ENCODE measurements around the gene GPD2.

Gene GPD2

GRCh38 chr2:156600196-156600595 is 164.0 kb downstream of the GPD2 start:
- no peak for TF ChIP-seq TCF4 (CRISPR knock-in tag; IDR thresholded peaks at IDR 0.05; ENCODE audit: borderline replicate concordance)
- no peak for TF ChIP-seq RARB (CRISPR knock-in tag; IDR thresholded peaks at IDR 0.05)
- TF ChIP-seq PATZ1 (CRISPR knock-in tag; IDR thresholded peaks at IDR 0.05; ENCODE audit: borderline replicate concordance), result no peak
- TF ChIP-seq TOX (CRISPR knock-in tag; IDR thresholded peaks at IDR 0.05; ENCODE audit: borderline replicate concordance), result no peak
- TF ChIP-seq CREB5 (CRISPR knock-in tag; IDR thresholded peaks at IDR 0.05; ENCODE audit: low read depth), result no peak
- TF ChIP-seq PPARA (CRISPR knock-in tag; IDR thresholded peaks at IDR 0.05; ENCODE audit: borderline replicate concordance), result no peak
- TF ChIP-seq, protein P1, sequence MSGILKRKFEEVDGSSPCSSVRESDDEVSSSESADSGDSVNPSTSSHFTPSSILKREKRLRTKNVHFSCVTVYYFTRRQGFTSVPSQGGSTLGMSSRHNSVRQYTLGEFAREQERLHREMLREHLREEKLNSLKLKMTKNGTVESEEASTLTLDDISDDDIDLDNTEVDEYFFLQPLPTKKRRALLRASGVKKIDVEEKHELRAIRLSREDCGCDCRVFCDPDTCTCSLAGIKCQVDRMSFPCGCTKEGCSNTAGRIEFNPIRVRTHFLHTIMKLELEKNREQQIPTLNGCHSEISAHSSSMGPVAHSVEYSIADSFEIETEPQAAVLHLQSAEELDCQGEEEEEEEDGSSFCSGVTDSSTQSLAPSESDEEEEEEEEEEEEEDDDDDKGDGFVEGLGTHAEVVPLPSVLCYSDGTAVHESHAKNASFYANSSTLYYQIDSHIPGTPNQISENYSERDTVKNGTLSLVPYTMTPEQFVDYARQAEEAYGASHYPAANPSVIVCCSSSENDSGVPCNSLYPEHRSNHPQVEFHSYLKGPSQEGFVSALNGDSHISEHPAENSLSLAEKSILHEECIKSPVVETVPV (CRISPR knock-in tag; IDR thresholded peaks at IDR 0.05), result no peak
- no peak for TF ChIP-seq ISL1 (CRISPR knock-in tag; IDR thresholded peaks at IDR 0.05)
- no peak for TF ChIP-seq SNAI2 (CRISPR knock-in tag; IDR thresholded peaks at IDR 0.05)
- no peak for TF ChIP-seq TSHZ2 (CRISPR knock-in tag; IDR thresholded peaks at IDR 0.05)
- TF ChIP-seq ARNTL (CRISPR knock-in tag; IDR thresholded peaks at IDR 0.05; ENCODE audit: borderline replicate concordance, low read depth), result no peak
- TF ChIP-seq ZNF8 (CRISPR knock-in tag; IDR thresholded peaks at IDR 0.05), result no peak
- no peak for TF ChIP-seq ZFP30 (CRISPR knock-in tag; IDR thresholded peaks at IDR 0.05)
- no peak for TF ChIP-seq ZNF565 (CRISPR knock-in tag; conservative IDR thresholded peaks at IDR 0.05; ENCODE audit: low read depth)
- no peak for TF ChIP-seq ESRRG (CRISPR knock-in tag; IDR thresholded peaks at IDR 0.05)
- no peak for ATAC-seq

DNA sequence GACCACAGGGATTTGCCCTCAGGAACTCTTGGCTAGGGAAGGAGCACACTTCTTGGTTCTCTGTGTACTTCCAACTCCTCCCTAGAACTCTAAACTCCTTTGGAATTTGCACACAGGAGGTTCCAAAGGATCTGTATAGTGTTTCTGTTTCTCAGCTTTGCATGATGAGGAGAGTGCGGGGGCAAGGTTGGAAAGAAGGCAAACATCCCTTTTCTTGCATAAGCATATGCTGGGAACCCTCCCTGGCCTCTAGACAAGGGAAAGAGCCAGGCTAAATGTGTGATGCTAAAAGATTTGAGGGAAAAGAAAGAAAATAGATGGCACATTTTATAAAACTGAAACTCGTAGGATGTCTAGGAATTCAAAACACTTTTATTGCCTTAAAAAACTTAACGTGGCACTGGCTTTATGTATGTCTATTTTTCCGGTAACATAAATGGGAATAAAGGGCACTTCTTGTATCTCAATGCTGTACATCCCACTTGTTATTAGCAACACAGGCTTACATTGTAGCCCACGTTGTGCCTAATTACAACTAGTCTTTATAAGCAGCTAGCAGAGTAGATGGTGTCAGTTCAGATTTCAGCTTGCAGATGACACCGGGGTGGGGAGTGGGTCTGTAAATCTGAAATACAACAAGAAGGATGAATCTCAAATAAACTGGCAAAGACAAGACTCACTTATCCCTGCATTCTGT is 165.8 kb downstream of the GPD2 start:
- ATAC-seq, result no peak; the same call in 2 of the 3 replicates
- TF ChIP-seq GLIS3 (CRISPR knock-in tag; IDR thresholded peaks at IDR 0.05) (no peak), CSDC2 (CRISPR knock-in tag; IDR thresholded peaks at IDR 0.05) (no peak), ZNF70 (CRISPR knock-in tag; IDR thresholded peaks at IDR 0.05) (no peak), TSHZ2 (CRISPR knock-in tag; IDR thresholded peaks at IDR 0.05) (no peak), OSR1 (CRISPR knock-in tag; IDR thresholded peaks at IDR 0.05) (no peak)

GRCh38 chr2:156602552-156602933 is 166.4 kb downstream of the GPD2 start:
- ATAC-seq, result no peak
- TF ChIP-seq ISL1 (CRISPR knock-in tag; IDR thresholded peaks at IDR 0.05), result no peak
- TF ChIP-seq, protein P1 (CRISPR knock-in tag; IDR thresholded peaks at IDR 0.05), result no peak

All from SK-N-SH treated with all-trans-retinoic acid at 6 μM for 48 hours (cell line).